SK-N-SH treated with all-trans-retinoic acid at 6 μM for 48 hours (cell line): ENCODE results near the gene SLC30A2.

Source experiments
- ATAC-seq: fragments of 200-7000 bp; cut with Tn5 transposase; 3 replicates; pipeline ENCODE4 v1.9.1; 2020; ENCODE audit warnings: mild to moderate bottlenecking, moderate library complexity
- BACH2 ChIP-seq: fragments of 250-450 bp; sonication (Bioruptor Pico); IDR thresholded peaks from 2 replicates; pipeline ENCODE4 v1.9.0; 2021; ENCODE audit warnings: mild to moderate bottlenecking, borderline replicate concordance
- CREB5 ChIP-seq: fragments of 250-450 bp; sonication (Bioruptor Pico); IDR thresholded peaks from 2 replicates; pipeline ENCODE4 v1.5.1; 2020; ENCODE audit warnings: low read depth, mild to moderate bottlenecking, moderate library complexity
- CSDC2 ChIP-seq: fragments of 250-450 bp; sonication (Bioruptor Pico); IDR thresholded peaks from 2 replicates; pipeline ENCODE4 v1.5.0; 2020; ENCODE audit warnings: mild to moderate bottlenecking, moderate library complexity
- CSRNP3 ChIP-seq: fragments of 250-450 bp; sonication (Bioruptor Pico); IDR thresholded peaks from 2 replicates; pipeline ENCODE4 v1.5.1; 2021; ENCODE audit warnings: mild to moderate bottlenecking, moderate library complexity
- GLIS3 ChIP-seq: fragments of 250-450 bp; sonication (Bioruptor Pico); IDR thresholded peaks from 2 replicates; pipeline ENCODE4 v1.5.0; 2020; ENCODE audit warnings: mild to moderate bottlenecking, moderate library complexity
- ISL1 ChIP-seq: fragments of 250-450 bp; sonication (Bioruptor Pico); IDR thresholded peaks from 2 replicates; pipeline ENCODE4 v2.1.2; 2022; ENCODE audit warnings: mild to moderate bottlenecking, moderate library complexity
- PATZ1 ChIP-seq: fragments of 250-450 bp; sonication (Bioruptor Pico); IDR thresholded peaks from 2 replicates; pipeline ENCODE4 v1.8.0; 2020; ENCODE audit warnings: mild to moderate bottlenecking, moderate library complexity, borderline replicate concordance
- POU6F1 ChIP-seq: fragments of 250-450 bp; sonication (Bioruptor Pico); IDR thresholded peaks from 2 replicates; pipeline ENCODE4 v1.8.0; 2021; ENCODE audit warnings: low read depth, mild to moderate bottlenecking, moderate library complexity, borderline replicate concordance
- PPARA ChIP-seq: fragments of 250-450 bp; sonication (Bioruptor Pico); IDR thresholded peaks from 2 replicates; pipeline ENCODE4 v1.5.0; 2020; ENCODE audit warnings: mild to moderate bottlenecking, borderline replicate concordance
- TCF4 ChIP-seq: fragments of 250-450 bp; sonication (Bioruptor Pico); IDR thresholded peaks from 2 replicates; pipeline ENCODE4 v1.8.0; 2021; ENCODE audit warnings: mild to moderate bottlenecking, moderate library complexity, borderline replicate concordance
- TOX ChIP-seq: fragments of 250-450 bp; sonication (Bioruptor Pico); IDR thresholded peaks from 2 replicates; pipeline ENCODE4 v1.8.0; 2021; ENCODE audit warnings: mild to moderate bottlenecking, moderate library complexity, borderline replicate concordance
- TSHZ2 ChIP-seq: fragments of 250-450 bp; sonication (Bioruptor Pico); IDR thresholded peaks from 2 replicates; pipeline ENCODE4 v1.5.0; 2020; ENCODE audit warnings: mild to moderate bottlenecking, moderate library complexity
- ZFP3 ChIP-seq: fragments of 250-450 bp; sonication (Bioruptor Pico); IDR thresholded peaks from 2 replicates; pipeline ENCODE4 v1.5.0; 2020; ENCODE audit warnings: mild to moderate bottlenecking, moderate library complexity
- ZFP30 ChIP-seq: fragments of 450-650 bp; formaldehyde crosslinking; IDR thresholded peaks from 2 replicates; pipeline ENCODE4 v1.5.0; 2022; ENCODE audit warnings: mild to moderate bottlenecking, moderate library complexity
- ZNF8 ChIP-seq: fragments of 450-650 bp; formaldehyde crosslinking; IDR thresholded peaks from 2 replicates; pipeline ENCODE4 v1.5.0; 2020; ENCODE audit warnings: mild to moderate bottlenecking, moderate library complexity

Gene SLC30A2

GRCh38 chr1:26012864-26013263 lies 33.1 kb downstream of the SLC30A2 start:
- TF ChIP-seq PPARA (CRISPR knock-in tag) = no peak
- no peak for TF ChIP-seq ZNF8
- TF ChIP-seq ZFP30 (CRISPR knock-in tag) = no peak
- TF ChIP-seq ZFP3 (CRISPR knock-in tag) = no peak
- no peak for TF ChIP-seq CREB5
- TF ChIP-seq TSHZ2 (CRISPR knock-in tag) = no peak
- TF ChIP-seq PATZ1 (CRISPR knock-in tag) = no peak
- no peak for ATAC-seq

GRCh38 chr1:26010825-26011224 lies 35.1 kb downstream of the SLC30A2 start:
- ATAC-seq = no peak
- TF ChIP-seq CSRNP3 (CRISPR knock-in tag) (no peak), BACH2 (CRISPR knock-in tag) (no peak), CREB5 (no peak), CSDC2 (CRISPR knock-in tag) (no peak), ISL1 (CRISPR knock-in tag) (no peak), TCF4 (CRISPR knock-in tag) (no peak), POU6F1 (CRISPR knock-in tag) (no peak), TSHZ2 (CRISPR knock-in tag) (no peak), ZNF8 (no peak), GLIS3 (no peak), PPARA (CRISPR knock-in tag) (no peak)
- TF ChIP-seq, all 23 proteins: peak for 0

- peak; percentile 68 for ATAC-seq
- TF ChIP-seq GLIS3 = no peak
- TF ChIP-seq PATZ1 (CRISPR knock-in tag) = no peak
- TF ChIP-seq TCF4 (CRISPR knock-in tag) = no peak
- no peak for TF ChIP-seq TSHZ2 (CRISPR knock-in tag)
- no peak for TF ChIP-seq ZFP30 (CRISPR knock-in tag)
- no peak for TF ChIP-seq TOX (CRISPR knock-in tag)
- TF ChIP-seq CSDC2 (CRISPR knock-in tag) = no peak
These were observed 36.0 kb downstream of the SLC30A2 start for GRCh38 chr1:26009796-26010447.
